Neural cell (in vitro differentiated cells): ENCODE measurements around the gene HOXC10. TPM values are rescaled to one million over a fixed set of nuclear protein-coding genes. Genes with fewer than 3 reads are reported as not detected.

Experiments
- H2AFZ ChIP-seq: fragments of 200-600, 300-800 bp; sonication (generic), shearing (Covaris generic); 2 replicates; pipeline ENCODE4 v1.6.0; 2014; ENCODE audit warnings: low read depth, mild to moderate bottlenecking, antibody characterized with exemption, low read length, moderate library complexity
- H3F3A ChIP-seq: fragments of 200-600 bp; shearing (Covaris generic); 2 replicates; pipeline ENCODE4 v1.6.1; 2016; ENCODE audit warnings: mild to moderate bottlenecking, moderate library complexity, mixed read lengths, antibody characterized with exemption, low read length; ENCODE audit not compliant: insufficient read depth, poor library complexity, severe bottlenecking
- H3K27ac ChIP-seq: fragments of 200-600, 300-800 bp; sonication (generic), shearing (Covaris generic); 2 replicates; pipeline ENCODE4 v1.5.1; 2014; ENCODE audit warnings: mild to moderate bottlenecking, low read length, moderate library complexity
- H3K27me3 ChIP-seq: fragments of 300-800, 200-600 bp; sonication (generic), shearing (Covaris generic); 2 replicates; pipeline ENCODE4 v1.6.0; 2014; ENCODE audit warnings: mild to moderate bottlenecking, low read depth, low read length, moderate library complexity; ENCODE audit not compliant: insufficient read depth
- H3K36me3 ChIP-seq: fragments of 300-800, 200-600 bp; sonication (generic), shearing (Covaris generic); 2 replicates; pipeline ENCODE4 v1.5.1; 2014; ENCODE audit warnings: mild to moderate bottlenecking, antibody characterized with exemption, low read length, moderate library complexity; ENCODE audit not compliant: insufficient read depth
- H3K4me2 ChIP-seq: fragments of 300-800, 200-600 bp; sonication (generic), shearing (Covaris generic); 2 replicates; pipeline ENCODE4 v1.6.0; 2014; ENCODE audit warnings: mild to moderate bottlenecking, low read length
- H3K4me3 ChIP-seq: fragments of 300-800, 200-600 bp; sonication (generic), shearing (Covaris generic); 2 replicates; pipeline ENCODE4 v1.5.1; 2014; ENCODE audit warnings: mild to moderate bottlenecking, low read length, moderate library complexity
- H3K79me2 ChIP-seq: fragments of 200-600 bp; shearing (Covaris generic); replicated peaks from 2 replicates; pipeline ENCODE4 v1.6.0; 2014; ENCODE audit warnings: mild to moderate bottlenecking, low read length, moderate library complexity; ENCODE audit not compliant: insufficient read depth
- H3K9ac ChIP-seq: fragments of 300-800, 200-600 bp; sonication (generic), shearing (Covaris generic); 2 replicates; pipeline ENCODE4 v1.6.1; 2016; ENCODE audit warnings: mild to moderate bottlenecking, low read length, mixed read lengths
- H3K9me2 ChIP-seq: fragments of 200-600 bp; shearing (Covaris generic); 2 replicates; pipeline ENCODE4 v1.6.1; 2016; ENCODE audit warnings: mild to moderate bottlenecking, low read length, mixed read lengths; ENCODE audit not compliant: insufficient read depth
- H3K9me3 ChIP-seq: fragments of 200-600, 300-800 bp; sonication (generic), shearing (Covaris generic); 2 replicates; pipeline ENCODE4 v1.6.1; 2016; ENCODE audit warnings: mild to moderate bottlenecking, mixed run types, low read length, moderate library complexity, mixed read lengths
- H4K20me1 ChIP-seq: fragments of 200-600 bp; shearing (Covaris generic); 2 replicates; pipeline ENCODE4 v1.6.1; 2016; ENCODE audit warnings: mild to moderate bottlenecking, mixed run types; ENCODE audit not compliant: insufficient read depth
- EP300 ChIP-seq: fragments of 450-650 bp; conservative IDR thresholded peaks from 2 replicates; pipeline ENCODE4 v1.6.1; 2014; ENCODE audit warnings: antibody characterized with exemption, mild to moderate bottlenecking, moderate library complexity; ENCODE audit not compliant: poor library complexity, severe bottlenecking
- EZH2 ChIP-seq: fragments of 200-600, 300-800 bp; shearing (Covaris generic), sonication (generic); IDR thresholded peaks from 2 replicates; pipeline ENCODE4 v1.6.1; 2014; ENCODE audit warnings: antibody characterized with exemption, low read length, borderline replicate concordance, mild to moderate bottlenecking; ENCODE audit not compliant: insufficient read depth, poor library complexity, severe bottlenecking
- MXI1 ChIP-seq: fragments of 450-650 bp; conservative IDR thresholded peaks from 2 replicates; pipeline ENCODE4 v1.6.1; 2014; ENCODE audit warnings: antibody characterized with exemption, mild to moderate bottlenecking; ENCODE audit not compliant: poor library complexity, severe bottlenecking
- POLR2AphosphoS5 ChIP-seq: IDR thresholded peaks from 2 replicates; pipeline ENCODE4 v1.6.1; 2012
- RAD21 ChIP-seq: fragments of 450-650 bp; conservative IDR thresholded peaks from 2 replicates; pipeline ENCODE4 v1.6.1; 2014; ENCODE audit warnings: antibody characterized with exemption, mild to moderate bottlenecking, moderate library complexity
- REST ChIP-seq: IDR thresholded peaks from 2 replicates; pipeline ENCODE4 v1.6.1; 2012; ENCODE audit warnings: borderline replicate concordance
- SMC3 ChIP-seq: fragments of 450-650 bp; conservative IDR thresholded peaks from 2 replicates; pipeline ENCODE4 v1.6.1; 2014; ENCODE audit warnings: antibody characterized with exemption, mild to moderate bottlenecking, moderate library complexity; ENCODE audit not compliant: poor library complexity
- TAF1 ChIP-seq: IDR thresholded peaks from 2 replicates; pipeline ENCODE4 v1.6.1; 2012; ENCODE audit warnings: low read depth
- polyA minus RNA-seq: library from RNA; depleted of rRNA, polyadenylated mRNA; stranded (reverse); fragments of >200 nt; gene quantifications from 2 replicates; pipeline ENCODE4 v1.2.3, GENCODE V29; 2014
- polyA plus RNA-seq: library from polyadenylated mRNA; depleted of rRNA; stranded (reverse); fragments of >200 nt; gene quantifications from 2 replicates; pipeline ENCODE4 v1.2.3, GENCODE V29; 2014
- TF ChIP-seq, protein P1 (sequence below): fragments of 450-650 bp; IDR thresholded peaks from 2 replicates; pipeline ENCODE4 v1.5.1; 2014; ENCODE audit warnings: antibody characterized with exemption, mild to moderate bottlenecking, moderate library complexity; ENCODE audit not compliant: poor library complexity, severe bottlenecking

The HOXC10 gene
- polyA plus RNA-seq (not detected in 2 replicates), polyA minus RNA-seq (not detected in 2 replicates)

DNA sequence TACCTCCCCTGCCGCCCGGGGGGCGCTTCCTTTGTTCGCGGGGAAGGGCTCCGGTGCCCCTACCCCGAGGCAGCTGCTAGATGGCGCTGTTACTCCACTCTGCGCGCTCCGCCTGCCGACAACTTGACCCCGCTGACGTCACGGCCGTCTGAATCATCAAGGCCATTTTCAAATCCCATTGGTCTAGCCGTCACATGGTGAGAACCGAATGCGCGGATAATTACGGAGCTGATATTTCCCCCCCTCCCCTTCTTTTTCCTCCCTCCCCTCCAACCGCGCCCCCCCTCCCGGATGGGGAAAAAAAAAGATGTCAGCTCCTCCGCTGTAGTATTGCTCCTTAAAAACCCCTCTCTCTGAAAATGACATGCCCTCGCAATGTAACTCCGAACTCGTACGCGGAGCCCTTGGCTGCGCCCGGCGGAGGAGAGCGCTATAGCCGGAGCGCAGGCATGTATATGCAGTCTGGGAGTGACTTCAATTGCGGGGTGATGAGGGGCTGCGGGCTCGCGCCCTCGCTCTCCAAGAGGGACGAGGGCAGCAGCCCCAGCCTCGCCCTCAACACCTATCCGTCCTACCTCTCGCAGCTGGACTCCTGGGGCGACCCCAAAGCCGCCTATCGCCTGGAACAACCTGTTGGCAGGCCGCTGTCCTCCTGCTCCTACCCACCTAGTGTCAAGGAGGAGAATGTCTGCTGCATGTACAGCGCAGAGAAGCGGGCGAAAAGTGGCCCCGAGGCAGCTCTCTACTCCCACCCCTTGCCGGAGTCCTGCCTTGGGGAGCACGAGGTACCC lies at the start of gene HOXC10:
HOXC10 (plus strand) TSS at position 246 of the 791 bp plus-strand sequence; CDS start at position 360, 114 bp downstream.
- Histone ChIP-seq H3K79me2 (no peaks in the 10 kb centered on the region), H3K36me3 (no peaks in the 10 kb centered on the region), H3K4me2 (no peak within 1 kb of the TSS), H3K27me3 (peaks cover 100% of the 10 kb centered on the region), H3K9me3 (no peaks in the 10 kb centered on the region), H3K27ac (no peak within 1 kb of the TSS), H3F3A (no peaks in the 10 kb centered on the region), H3K9ac (no peak within 1 kb of the TSS), H4K20me1 (no peaks in the 10 kb centered on the region), H3K9me2 (no peaks in the 10 kb centered on the region), H3K4me3 (peak within 1 kb of the TSS; percentile 52), H2AFZ (no peak within 1 kb of the TSS)
- TF ChIP-seq TAF1 (no peak), RAD21 (peak; percentile 37)

GRCh38 chr12:53935383-53936341 lies 49.3 kb upstream of the HOXC10 start:
- H3K27ac ChIP-seq: no peak overlapping the region
- H3K36me3 ChIP-seq: no peaks in the 10 kb centered on the region
- no peaks in the 10 kb centered on the region for H3F3A ChIP-seq
- H2AFZ ChIP-seq: no peak overlapping the region
- H4K20me1 ChIP-seq: no peaks in the 10 kb centered on the region
- H3K9me3 ChIP-seq: no peaks in the 10 kb centered on the region
- TF ChIP-seq REST: no peak
- TF ChIP-seq MXI1: no peak
- TF ChIP-seq, protein P1, sequence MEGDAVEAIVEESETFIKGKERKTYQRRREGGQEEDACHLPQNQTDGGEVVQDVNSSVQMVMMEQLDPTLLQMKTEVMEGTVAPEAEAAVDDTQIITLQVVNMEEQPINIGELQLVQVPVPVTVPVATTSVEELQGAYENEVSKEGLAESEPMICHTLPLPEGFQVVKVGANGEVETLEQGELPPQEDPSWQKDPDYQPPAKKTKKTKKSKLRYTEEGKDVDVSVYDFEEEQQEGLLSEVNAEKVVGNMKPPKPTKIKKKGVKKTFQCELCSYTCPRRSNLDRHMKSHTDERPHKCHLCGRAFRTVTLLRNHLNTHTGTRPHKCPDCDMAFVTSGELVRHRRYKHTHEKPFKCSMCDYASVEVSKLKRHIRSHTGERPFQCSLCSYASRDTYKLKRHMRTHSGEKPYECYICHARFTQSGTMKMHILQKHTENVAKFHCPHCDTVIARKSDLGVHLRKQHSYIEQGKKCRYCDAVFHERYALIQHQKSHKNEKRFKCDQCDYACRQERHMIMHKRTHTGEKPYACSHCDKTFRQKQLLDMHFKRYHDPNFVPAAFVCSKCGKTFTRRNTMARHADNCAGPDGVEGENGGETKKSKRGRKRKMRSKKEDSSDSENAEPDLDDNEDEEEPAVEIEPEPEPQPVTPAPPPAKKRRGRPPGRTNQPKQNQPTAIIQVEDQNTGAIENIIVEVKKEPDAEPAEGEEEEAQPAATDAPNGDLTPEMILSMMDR: no peak
- TF ChIP-seq POLR2AphosphoS5: no peak
- no peak for TF ChIP-seq SMC3
- no peak for TF ChIP-seq TAF1
- TF ChIP-seq EZH2: no peak
- TF ChIP-seq EP300: no peak
- no peak for TF ChIP-seq RAD21
- no peaks in the 10 kb centered on the region for H3K79me2 ChIP-seq
- H3K4me2 ChIP-seq: no peak overlapping the region
- H3K4me3 ChIP-seq: peak overlapping the region; percentile 47
- H3K9ac ChIP-seq: no peak overlapping the region
- H3K27me3 ChIP-seq: peaks cover 100% of the 10 kb centered on the region
- no peaks in the 10 kb centered on the region for H3K9me2 ChIP-seq
